GM19438 (cell line): ENCODE results near the gene MUCL3.
"Not testable (repeated sequence)": the region's sequence is repeated elsewhere in the genome, so short reads cannot be mapped to it uniquely, and the experiment has no call there.

Experiments
- ATAC-seq: cut with Tn5 transposase; IDR thresholded peaks from one replicate; pipeline ENCODE4 v1.9.1; 2021; ENCODE audit warnings: low read depth; ENCODE audit not compliant: unreplicated experiment

Gene MUCL3

DNA sequence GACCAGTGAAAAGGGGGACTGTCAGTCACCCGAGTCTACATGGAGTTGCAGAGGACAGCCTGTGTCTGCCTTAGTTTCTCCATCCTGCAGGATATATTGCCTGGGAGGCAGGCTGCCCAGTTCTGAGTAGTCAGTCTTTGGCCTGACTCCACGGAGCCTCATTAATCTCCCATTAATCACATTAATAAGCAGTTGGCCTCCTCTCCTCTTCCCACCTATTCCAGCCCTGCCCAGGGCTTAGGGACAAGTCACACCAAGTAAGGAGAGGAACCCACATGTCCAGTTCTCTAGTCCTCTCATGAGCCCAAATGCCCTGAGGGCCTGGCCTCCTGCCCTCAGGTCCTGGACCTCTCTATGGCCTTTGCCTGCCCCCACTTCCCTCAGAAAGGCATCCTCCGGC is 1.3 kb upstream of the MUCL3 start:
- no peak for ATAC-seq

- ATAC-seq = no peak
These were observed 1.7 kb downstream of the MUCL3 start for GRCh38 chr6:30942338-30943060.

GRCh38 chr6:30944051-30944450 is 3.3 kb downstream of the MUCL3 start:
- no peak for ATAC-seq

GRCh38 chr6:30945281-30945680 is 4.5 kb downstream of the MUCL3 start:
- no peak for ATAC-seq

DNA sequence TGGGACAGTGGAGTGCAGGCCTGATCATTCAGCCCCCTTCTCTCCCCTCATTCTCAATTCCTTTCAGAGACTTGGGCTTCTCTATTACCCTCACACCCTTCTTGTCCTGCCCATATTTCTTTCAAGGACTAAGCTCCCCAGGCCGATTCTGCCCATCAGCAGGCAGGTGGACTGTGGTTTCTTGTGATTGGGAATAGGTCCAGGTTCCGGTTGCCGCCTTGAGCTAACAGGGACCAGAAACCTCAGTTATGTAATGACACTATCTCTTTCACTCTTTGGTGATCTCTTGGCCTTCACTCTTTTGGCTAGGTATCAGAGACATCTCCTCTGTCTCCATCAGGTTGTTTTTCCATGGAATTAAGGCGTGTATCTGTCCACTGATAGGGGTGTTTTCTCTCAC is 6.5 kb downstream of the MUCL3 start:
- ATAC-seq = no peak

GRCh38 chr6:30948811-30949210 is 8.0 kb downstream of the MUCL3 start:
- no peak for ATAC-seq

GRCh38 chr6:30951907-30952469 is 11.2 kb downstream of the MUCL3 start:
- ATAC-seq = no peak

DNA sequence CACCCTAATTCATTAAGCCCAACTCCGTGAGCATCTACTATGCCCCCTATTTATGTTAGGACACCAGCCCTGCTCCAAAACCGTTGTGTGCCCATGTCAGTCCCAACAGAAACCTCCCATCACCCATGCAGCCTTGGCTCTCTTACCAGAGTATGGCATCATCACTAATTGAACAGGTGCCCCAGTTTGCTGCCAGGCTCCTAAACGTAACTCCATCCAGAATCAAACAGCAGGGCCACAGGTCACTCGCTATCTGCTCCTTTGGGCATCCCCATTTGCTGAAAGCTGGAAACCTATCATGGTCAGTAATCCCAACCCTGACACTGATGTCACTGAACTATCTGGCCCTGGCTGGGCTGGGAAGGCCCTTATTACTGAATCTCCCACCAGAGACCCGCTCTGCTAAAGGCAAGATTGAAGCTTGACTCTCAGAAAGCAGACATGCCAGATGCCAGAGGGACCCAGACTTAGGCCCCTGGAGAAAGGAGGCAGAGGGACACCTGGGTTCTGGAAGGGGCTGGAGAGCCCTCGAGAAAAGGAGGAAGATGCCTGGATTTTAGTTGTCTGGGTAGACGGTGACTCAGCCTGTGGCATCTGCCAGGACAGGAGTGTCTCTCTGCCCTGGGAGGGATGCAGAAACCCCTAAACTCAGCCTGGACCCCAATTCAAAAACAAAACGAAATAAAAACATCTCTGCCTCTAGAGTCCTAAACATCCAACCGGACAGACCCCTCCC is 14.0 kb downstream of the MUCL3 start:
- ATAC-seq = no peak

DNA sequence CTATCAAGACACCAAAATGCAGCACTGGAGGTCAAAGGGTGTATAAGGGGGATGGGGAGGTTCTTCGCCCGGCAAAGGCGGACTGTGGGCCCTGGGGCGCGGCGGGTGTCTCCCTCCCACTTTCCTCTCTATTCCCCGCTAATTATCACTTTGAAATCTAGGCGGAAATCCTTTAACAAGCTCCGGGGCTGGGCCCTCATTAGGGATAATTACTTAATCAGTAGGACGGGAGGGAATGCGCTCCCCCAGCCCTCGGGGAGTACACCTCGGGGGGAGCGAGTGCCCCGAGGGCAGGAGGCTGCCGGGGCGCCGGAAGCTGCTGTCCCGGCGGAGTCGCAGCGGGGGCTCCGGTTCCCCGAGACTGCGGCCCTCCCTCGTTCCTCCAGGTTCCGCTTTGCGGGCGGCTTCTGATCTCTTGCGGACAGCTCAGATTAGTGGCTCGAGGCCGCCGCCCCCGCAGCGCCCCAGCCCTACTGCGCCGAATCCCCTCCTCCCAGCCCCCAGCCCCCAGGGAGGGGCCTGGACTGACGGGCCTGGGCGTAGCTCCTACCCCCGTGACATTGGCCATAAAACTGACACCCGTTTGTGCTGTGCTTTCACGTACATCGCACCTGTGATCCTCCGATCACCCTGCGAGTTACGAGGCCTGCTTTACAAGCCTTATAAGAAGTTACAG is 14.7 kb downstream of the MUCL3 start:
- no peak for ATAC-seq

- no peak for ATAC-seq
These were observed 16.9 kb downstream of the MUCL3 start for GRCh38 chr6:30957716-30958115.

- ATAC-seq = no peak
These were observed 20.3 kb downstream of the MUCL3 start for GRCh38 chr6:30960907-30961673.

DNA sequence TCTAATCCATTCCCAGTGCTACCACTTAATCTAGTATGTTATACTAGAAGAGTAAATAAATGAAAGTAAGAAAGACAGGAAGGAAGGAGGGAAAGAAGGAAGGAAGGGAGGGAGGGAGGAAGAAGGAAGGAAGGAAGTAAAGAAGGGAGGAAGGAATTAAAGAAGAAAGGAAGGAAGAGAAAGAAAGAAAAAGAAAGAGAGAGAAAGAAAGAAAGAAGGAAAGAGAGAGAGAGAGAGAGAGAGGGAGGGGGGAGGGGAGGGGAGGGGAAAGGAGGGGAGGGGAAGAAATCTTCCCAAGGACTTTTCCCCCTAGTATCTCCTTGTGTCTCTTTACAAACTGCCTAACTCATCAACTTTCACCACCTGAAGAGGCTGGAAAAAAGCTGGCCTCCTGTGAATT is 21.9 kb downstream of the MUCL3 start:
- ATAC-seq = no peak

- ATAC-seq = no peak
These were observed 22.9 kb downstream of the MUCL3 start for GRCh38 chr6:30963641-30964040.

- no peak for ATAC-seq
These were observed 23.3 kb downstream of the MUCL3 start for GRCh38 chr6:30964075-30964474.

DNA sequence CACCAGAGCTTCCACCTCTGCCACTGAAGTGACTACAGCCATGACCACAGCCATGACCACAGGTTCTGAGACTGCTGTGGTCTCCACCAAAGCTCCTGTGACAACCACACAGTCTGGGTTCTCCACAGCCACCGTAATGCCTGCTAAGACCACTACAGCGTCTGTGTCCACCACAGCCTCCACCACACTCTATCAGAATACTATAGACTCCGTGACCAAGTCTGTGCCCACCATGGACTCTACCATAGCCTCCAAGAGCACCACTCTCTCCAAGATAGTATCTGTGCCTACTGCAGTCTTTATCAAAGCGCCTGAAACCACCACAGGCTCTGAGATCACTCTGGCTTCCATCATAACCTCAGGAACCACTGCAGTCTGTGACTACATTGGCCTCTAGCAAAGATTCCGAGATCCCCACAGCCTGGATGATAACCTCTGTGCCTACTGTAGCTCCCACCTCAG is 24.4 kb downstream of the MUCL3 start:
- ATAC-seq = no peak

- no peak for ATAC-seq
These were observed 25.4 kb downstream of the MUCL3 start for GRCh38 chr6:30966154-30966553.

DNA sequence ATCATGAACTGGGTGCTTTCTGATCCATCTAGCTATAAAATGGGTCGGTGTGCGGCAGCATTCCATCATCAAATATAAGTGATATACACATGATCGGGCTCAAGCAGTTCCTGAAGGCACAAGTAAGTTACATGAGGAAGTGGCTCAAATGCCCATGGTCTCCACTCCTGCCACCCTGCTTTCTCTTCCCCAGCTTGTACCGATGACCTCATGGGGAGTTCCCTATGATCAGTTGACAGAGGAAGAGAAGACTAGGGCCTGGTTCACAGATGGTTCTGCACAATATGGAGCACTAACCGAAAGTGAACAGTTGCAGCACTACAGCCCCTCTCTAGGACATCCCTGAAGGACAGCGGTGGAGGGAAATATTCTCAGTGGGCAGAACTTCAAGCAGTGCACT is 28.4 kb downstream of the MUCL3 start:
- not testable (repeated sequence) for ATAC-seq

DNA sequence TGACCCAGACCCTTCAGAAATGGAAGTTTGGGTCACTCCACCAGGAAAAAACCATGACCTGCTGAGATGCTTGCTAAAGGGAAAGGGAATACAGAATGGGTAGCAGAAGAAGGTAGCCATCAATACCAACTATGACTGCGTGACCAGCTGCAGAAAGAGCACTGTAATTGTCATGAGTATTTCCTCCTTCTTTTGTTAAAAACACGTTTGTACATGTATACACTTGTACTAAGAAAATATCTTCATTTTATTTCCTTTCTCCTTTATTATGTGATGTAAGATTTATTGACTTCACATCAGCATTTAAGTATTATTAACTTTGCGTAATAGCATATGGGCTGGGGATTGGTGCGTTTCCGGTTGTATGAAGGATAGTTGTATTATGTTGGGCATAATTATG is 30.2 kb downstream of the MUCL3 start:
- no peak for ATAC-seq

- no peak for ATAC-seq
These were observed 32.0 kb downstream of the MUCL3 start for GRCh38 chr6:30972816-30973215.

- no peak for ATAC-seq
These were observed 33.9 kb downstream of the MUCL3 start for GRCh38 chr6:30974490-30975252.
